ENCODE data around the gene MPZL1.

- TF ChIP-seq CTCF (IDR thresholded peaks at IDR 0.05) (no peak), ZNF396 (CRISPR knock-in tag; IDR thresholded peaks at IDR 0.05; ENCODE audit: borderline replicate concordance) (no peak), IRF1 (CRISPR knock-in tag; IDR thresholded peaks at IDR 0.05) (no peak), TP53 (CRISPR knock-in tag; IDR thresholded peaks at IDR 0.05) (no peak), USF2 (CRISPR knock-in tag; IDR thresholded peaks at IDR 0.05) (no peak), ZNF317 (CRISPR knock-in tag; IDR thresholded peaks at IDR 0.05; ENCODE audit: borderline replicate concordance, low read depth) (no peak)
These were observed 15.4 kb downstream of the MPZL1 start for GRCh38 chr1:167737169-167737568.

Measured in WTC11 (cell line).